ENCODE measurements around the gene HOXC5. TPM values are rescaled to one million over a fixed set of nuclear protein-coding genes. Genes with fewer than 3 reads are reported as not detected.

HOXC5 gene
- polyA plus RNA-seq, 2 of the 4 experiments (the other 2 are of a cell fraction): 0.41 to 0.98 TPM

DNA sequence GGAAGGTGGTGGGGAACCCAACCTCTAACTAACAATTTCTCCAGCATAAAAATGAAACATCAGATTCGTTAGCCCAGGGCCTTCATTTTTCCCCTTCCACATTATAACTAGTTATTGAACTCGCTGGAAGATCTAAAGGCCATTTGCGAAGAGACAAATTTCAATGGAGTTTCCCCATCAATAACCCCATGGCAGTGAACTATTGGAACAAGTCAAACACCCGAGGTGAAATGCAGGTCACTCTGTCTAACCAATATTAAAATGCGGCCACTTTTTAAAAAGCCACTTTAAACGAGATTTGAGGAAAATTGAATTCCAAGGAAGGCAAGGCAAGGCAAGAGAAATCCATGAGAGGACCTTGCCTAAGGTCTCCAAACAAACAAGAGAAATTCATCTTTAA lies 16.3 kb downstream of the HOXC5 start:
- H3K4me1 ChIP-seq: peaks cover 6% of the 10 kb centered on the region
- WGBS (ENCODE audit: missing lambda C conversion rate): 72% methylated on average over 6 of the region's 6 CpGs
- H3K4me3 ChIP-seq: no peak overlapping the region
- FAIRE-seq (no peak), ATAC-seq (no peak), DNase-seq (ENCODE audit: low read depth in 1 of 2, low spot score in 1 of 2) (no peak)
- H3K4me2 ChIP-seq: no peak overlapping the region
- H3K9me3 ChIP-seq: no peaks in the 10 kb centered on the region
- no peak overlapping the region for H3K27ac ChIP-seq
- ChIA-PET CTCF (no interaction called here), POLR2A (no interaction called here)
- no peak for TF ChIP-seq CBX8 (IDR thresholded peaks at IDR 0.05)
- no peak for TF ChIP-seq PBX3 (IDR thresholded peaks at IDR 0.05)
- no peak for TF ChIP-seq RAD21 (conservative IDR thresholded peaks at IDR 0.05 in 1 of 2, IDR thresholded peaks at IDR 0.05 in 1 of 2)
- no peak for TF ChIP-seq TP53 (CRISPR knock-in tag; IDR thresholded peaks at IDR 0.05)
- no peak for TF ChIP-seq ELK1 (IDR thresholded peaks at IDR 0.05; ENCODE audit: low read depth, low read length)
- no peak for TF ChIP-seq ESRRA (IDR thresholded peaks at IDR 0.05; ENCODE audit: borderline replicate concordance, low read length)
- no peak for TF ChIP-seq ZNF302 (CRISPR knock-in tag; IDR thresholded peaks at IDR 0.05)
- TF ChIP-seq RFX5 (IDR thresholded peaks at IDR 0.05): no peak
- TF ChIP-seq FOSL2 (IDR thresholded peaks at IDR 0.05): no peak
- no peak for TF ChIP-seq FOSL2 (CRISPR knock-in tag; IDR thresholded peaks at IDR 0.05)
- no peak for TF ChIP-seq POLR2AphosphoS2 (conservative IDR thresholded peaks at IDR 0.05; ENCODE audit: low read length)
- TF ChIP-seq, protein P1, sequence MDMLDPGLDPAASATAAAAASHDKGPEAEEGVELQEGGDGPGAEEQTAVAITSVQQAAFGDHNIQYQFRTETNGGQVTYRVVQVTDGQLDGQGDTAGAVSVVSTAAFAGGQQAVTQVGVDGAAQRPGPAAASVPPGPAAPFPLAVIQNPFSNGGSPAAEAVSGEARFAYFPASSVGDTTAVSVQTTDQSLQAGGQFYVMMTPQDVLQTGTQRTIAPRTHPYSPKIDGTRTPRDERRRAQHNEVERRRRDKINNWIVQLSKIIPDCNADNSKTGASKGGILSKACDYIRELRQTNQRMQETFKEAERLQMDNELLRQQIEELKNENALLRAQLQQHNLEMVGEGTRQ (IDR thresholded peaks at IDR 0.05): no peak
- no peak for TF ChIP-seq CHD2 (IDR thresholded peaks at IDR 0.05; ENCODE audit: low read length, partially characterized antibody)
- TF ChIP-seq HOXB13 (CRISPR knock-in tag; IDR thresholded peaks at IDR 0.05; ENCODE audit: low read depth): no peak
- TF ChIP-seq JUNB (IDR thresholded peaks at IDR 0.05): no peak
- no peak for TF ChIP-seq MAZ (IDR thresholded peaks at IDR 0.05; ENCODE audit: borderline replicate concordance, low read depth, low read length)
- TF ChIP-seq ZFP36 (IDR thresholded peaks at IDR 0.05; ENCODE audit: borderline replicate concordance, partially characterized antibody): no peak
- no peak for TF ChIP-seq RNF2 (IDR thresholded peaks at IDR 0.05; ENCODE audit: borderline replicate concordance, low read depth)
- TF ChIP-seq JUN (IDR thresholded peaks at IDR 0.05): no peak
- TF ChIP-seq MAFK (IDR thresholded peaks at IDR 0.05; ENCODE audit: partially characterized antibody): no peak
- TF ChIP-seq FOXS1 (CRISPR knock-in tag; IDR thresholded peaks at IDR 0.05): no peak

GRCh38 chr12:54050482-54050810 lies 17.6 kb downstream of the HOXC5 start:
- POLR2A ChIA-PET: no interaction called here
- Histone ChIP-seq H3K27ac (no peak overlapping the region), H3K4me2 (no peak overlapping the region), H3K4me1 (peaks cover 13% of the 10 kb centered on the region), H3K9me3 (no peaks in the 10 kb centered on the region), H3K4me3 (no peak overlapping the region)
- DNase-seq (ENCODE audit: low read depth in 1 of 2, low spot score in 1 of 2) (no peak), ATAC-seq (no peak), FAIRE-seq (no peak)
- 64% methylated on average over 2 of the region's 2 CpGs for WGBS (ENCODE audit: missing lambda C conversion rate)
- CTCF ChIA-PET: interaction anchor here (0.8 to 5.4 kb wide), 10 partner anchors 10 to 307 kb away, joined by 3 to 41 read pairs (median 4); partner anchors contain the start of genes HOXC5, HOXC8 and SMUG1
- TF ChIP-seq PBX3 (IDR thresholded peaks at IDR 0.05) (no peak), NFE2L2 (conservative IDR thresholded peaks at IDR 0.05; ENCODE audit: low read length) (no peak), MYC (IDR thresholded peaks at IDR 0.05; ENCODE audit: borderline replicate concordance, low read length) (no peak), POLR2A (IDR thresholded peaks at IDR 0.05; ENCODE audit: low read length) (no peak), JUN (IDR thresholded peaks at IDR 0.05) (no peak), ZSCAN20 (CRISPR knock-in tag; IDR thresholded peaks at IDR 0.05) (no peak), PHF8 (IDR thresholded peaks at IDR 0.05; ENCODE audit: borderline replicate concordance, low read depth) (no peak), RCOR1 (IDR thresholded peaks at IDR 0.05; ENCODE audit: low read depth, low read length) (no peak), EP300 (IDR thresholded peaks at IDR 0.05) (no peak), BHLHE40 (IDR thresholded peaks at IDR 0.05; ENCODE audit: low read depth, low read length) (no peak), TP53 (CRISPR knock-in tag; IDR thresholded peaks at IDR 0.05) (no peak), MAFK (IDR thresholded peaks at IDR 0.05; ENCODE audit: partially characterized antibody) (no peak), HDAC2 (IDR thresholded peaks at IDR 0.05) (no peak), CBX2 (IDR thresholded peaks at IDR 0.05; ENCODE audit: borderline replicate concordance, low read depth) (no peak)
